Stimulated activated CD8-positive, alpha-beta memory T cell treated with anti-CD3 and anti-CD28 coated beads, Interleukin-4, amount 100 ng/mL, for 1 hour (primary cell): ENCODE results near the gene PRND.

Source experiments
- DNase-seq, 2 donors: peaks; one replicate each; pipeline ENCODE4 v3.0.0-alpha.2; 2020; ENCODE audit warnings: low read depth in 2 of 2, low spot score in 1 of 2

PRND gene

GRCh38 chr20:4776079-4776630, 54.4 kb downstream of the PRND start:
- DNase-seq, result no peak
